ENCODE data around the gene ZNF638. TPM values are rescaled to one million over a fixed set of nuclear protein-coding genes. Genes with fewer than 3 reads are reported as not detected.

ZNF638 gene
- total RNA-seq, 1 donor from 2014 or later, result 91.7 TPM

GRCh38 chr2:71282493-71282892 lies 49.1 kb upstream of the ZNF638 start:
- TF ChIP-seq EZH2 (IDR thresholded peaks at IDR 0.05; ENCODE audit: insufficient read depth, low read length) (no peak), CTCF (IDR thresholded peaks at IDR 0.05; ENCODE audit: insufficient read depth, low read depth, low read length) (no peak)
- Histone ChIP-seq H3K9me3 (ENCODE audit: insufficient read depth, low read depth, low read length) (no peaks in the 10 kb centered on the region), H3K4me3 (ENCODE audit: insufficient read depth, low read depth, low read length) (no peak overlapping the region), H3K27me3 (ENCODE audit: insufficient read depth, low read length) (no peaks in the 10 kb centered on the region), H3K36me3 (ENCODE audit: insufficient read depth, low read length) (no peaks in the 10 kb centered on the region), H3K4me1 (ENCODE audit: insufficient read depth, low read length) (peaks cover 4% of the 10 kb centered on the region), H2AFZ (ENCODE audit: low read depth, low read length) (no peak overlapping the region), H4K20me1 (ENCODE audit: insufficient read depth, low read length) (no peaks in the 10 kb centered on the region), H3K79me2 (ENCODE audit: insufficient read depth, low read length) (no peaks in the 10 kb centered on the region), H3K4me2 (ENCODE audit: low read length) (no peak overlapping the region), H3K27ac (ENCODE audit: low read depth, low read length) (no peak overlapping the region), H3K9ac (ENCODE audit: low read length) (no peak overlapping the region)
- FAIRE-seq (no peak), DNase-seq (ENCODE audit: low read depth) (no peak)
- Mint-ChIP-seq H3K36me3 (ENCODE audit: low read depth, unreplicated experiment) (no peaks in the 10 kb centered on the region), H3K4me1 (ENCODE audit: low read depth, unreplicated experiment) (peaks cover 4% of the 10 kb centered on the region), H3K27ac (ENCODE audit: unreplicated experiment) (no peak overlapping the region), H3K27me3 (ENCODE audit: low read depth, unreplicated experiment) (no peaks in the 10 kb centered on the region), H3K9me3 (ENCODE audit: unreplicated experiment) (no peaks in the 10 kb centered on the region), H3K4me3 (ENCODE audit: unreplicated experiment) (no peak overlapping the region)

- no peak for FAIRE-seq
- no peaks in the 10 kb centered on the region for H3K79me2 ChIP-seq (ENCODE audit: insufficient read depth, low read length)
These were observed 48.5 kb upstream of the ZNF638 start for GRCh38 chr2:71283131-71283530.

More at GRCh38 chr2:71283131-71283530, 48.5 kb upstream of the ZNF638 start:
- H3K9ac ChIP-seq (ENCODE audit: low read length), result no peak overlapping the region
- no peaks in the 10 kb centered on the region for H3K36me3 Mint-ChIP-seq (ENCODE audit: low read depth, unreplicated experiment)
- H3K4me3 Mint-ChIP-seq (ENCODE audit: unreplicated experiment), result no peak overlapping the region
- H4K20me1 ChIP-seq (ENCODE audit: insufficient read depth, low read length), result no peaks in the 10 kb centered on the region
- no peaks in the 10 kb centered on the region for H3K4me1 Mint-ChIP-seq (ENCODE audit: low read depth, unreplicated experiment)
- TF ChIP-seq CTCF (IDR thresholded peaks at IDR 0.05; ENCODE audit: insufficient read depth, low read depth, low read length) (no peak), EZH2 (IDR thresholded peaks at IDR 0.05; ENCODE audit: insufficient read depth, low read length) (no peak)
- H3K4me1 ChIP-seq (ENCODE audit: insufficient read depth, low read length), result no peaks in the 10 kb centered on the region
- H3K27me3 Mint-ChIP-seq (ENCODE audit: low read depth, unreplicated experiment), result no peaks in the 10 kb centered on the region
- no peak overlapping the region for H3K4me3 ChIP-seq (ENCODE audit: insufficient read depth, low read depth, low read length)
- no peaks in the 10 kb centered on the region for H3K36me3 ChIP-seq (ENCODE audit: insufficient read depth, low read length)
- no peak overlapping the region for H3K27ac Mint-ChIP-seq (ENCODE audit: unreplicated experiment)
- H3K9me3 Mint-ChIP-seq (ENCODE audit: unreplicated experiment), result no peaks in the 10 kb centered on the region
- no peak for DNase-seq (ENCODE audit: low read depth)
- H3K9me3 ChIP-seq (ENCODE audit: insufficient read depth, low read depth, low read length), result no peaks in the 10 kb centered on the region
- no peak overlapping the region for H3K4me2 ChIP-seq (ENCODE audit: low read length)
- no peaks in the 10 kb centered on the region for H3K27me3 ChIP-seq (ENCODE audit: insufficient read depth, low read length)
- H3K27ac ChIP-seq (ENCODE audit: low read depth, low read length), result no peak overlapping the region
- no peak overlapping the region for H2AFZ ChIP-seq (ENCODE audit: low read depth, low read length)
